Measurements from ENCODE around the gene MEF2C.
A peak's percentile ranks its signal among the peaks of the same experiment; 100 is the strongest.

Gene MEF2C

DNA sequence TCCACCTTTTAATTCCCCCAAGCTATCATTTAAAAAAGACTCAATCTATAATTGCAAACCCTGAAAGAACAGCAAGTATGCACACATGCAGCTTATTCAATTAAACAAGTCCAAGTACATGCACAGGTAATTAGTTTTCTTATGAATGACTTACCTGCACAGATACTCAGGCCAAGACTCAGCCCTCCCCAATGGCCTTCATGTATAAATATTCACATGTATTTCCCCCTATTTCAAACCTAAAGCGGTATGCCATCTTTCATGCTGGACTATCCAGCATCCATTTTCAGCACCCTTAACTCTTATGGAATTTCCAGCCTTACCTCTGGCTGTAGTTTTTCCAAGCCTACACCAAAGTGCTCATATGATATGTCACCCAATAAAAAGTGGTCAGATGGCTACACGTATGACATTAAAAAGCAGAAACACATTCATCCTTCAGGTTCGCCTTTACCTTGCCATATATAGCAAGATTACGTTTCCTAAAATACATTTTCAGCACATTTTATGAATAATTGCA lies 205.5 kb downstream of the MEF2C start:
- no peak for DNase-seq

DNA sequence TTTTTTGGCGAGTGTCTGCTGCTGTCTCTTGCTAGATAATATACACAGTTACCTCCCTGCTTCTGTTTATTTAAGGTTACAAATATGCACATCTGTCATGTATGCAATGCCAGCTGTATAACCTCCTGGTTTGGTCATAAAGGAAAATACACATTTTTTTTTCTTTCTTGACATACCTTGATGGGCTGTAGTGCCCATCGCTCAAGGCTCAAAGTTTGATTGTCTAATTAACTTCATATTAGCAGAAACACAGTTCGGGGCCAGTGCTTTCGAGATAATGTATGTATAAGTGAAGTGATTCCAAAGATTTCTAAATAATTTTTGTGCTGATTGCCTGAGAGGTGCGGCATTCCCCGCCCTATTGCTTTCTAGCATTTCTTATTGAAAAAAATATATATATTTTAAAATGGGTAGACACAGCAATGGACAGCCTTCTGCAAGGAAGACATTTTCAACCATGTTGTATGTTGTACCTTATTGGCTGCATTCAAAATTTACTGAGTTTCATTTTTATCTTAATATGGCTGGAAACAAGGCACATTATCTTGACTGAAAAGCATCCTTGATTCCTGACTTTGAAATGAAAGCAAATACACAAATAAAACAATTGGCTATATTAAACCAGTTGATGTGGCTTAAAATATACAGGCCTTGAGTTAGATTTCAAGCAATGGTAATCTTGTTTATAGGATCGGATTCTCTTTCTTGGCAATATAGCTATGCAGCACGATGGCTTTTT lies 206.2 kb downstream of the MEF2C start:
- no peak for DNase-seq

DNA sequence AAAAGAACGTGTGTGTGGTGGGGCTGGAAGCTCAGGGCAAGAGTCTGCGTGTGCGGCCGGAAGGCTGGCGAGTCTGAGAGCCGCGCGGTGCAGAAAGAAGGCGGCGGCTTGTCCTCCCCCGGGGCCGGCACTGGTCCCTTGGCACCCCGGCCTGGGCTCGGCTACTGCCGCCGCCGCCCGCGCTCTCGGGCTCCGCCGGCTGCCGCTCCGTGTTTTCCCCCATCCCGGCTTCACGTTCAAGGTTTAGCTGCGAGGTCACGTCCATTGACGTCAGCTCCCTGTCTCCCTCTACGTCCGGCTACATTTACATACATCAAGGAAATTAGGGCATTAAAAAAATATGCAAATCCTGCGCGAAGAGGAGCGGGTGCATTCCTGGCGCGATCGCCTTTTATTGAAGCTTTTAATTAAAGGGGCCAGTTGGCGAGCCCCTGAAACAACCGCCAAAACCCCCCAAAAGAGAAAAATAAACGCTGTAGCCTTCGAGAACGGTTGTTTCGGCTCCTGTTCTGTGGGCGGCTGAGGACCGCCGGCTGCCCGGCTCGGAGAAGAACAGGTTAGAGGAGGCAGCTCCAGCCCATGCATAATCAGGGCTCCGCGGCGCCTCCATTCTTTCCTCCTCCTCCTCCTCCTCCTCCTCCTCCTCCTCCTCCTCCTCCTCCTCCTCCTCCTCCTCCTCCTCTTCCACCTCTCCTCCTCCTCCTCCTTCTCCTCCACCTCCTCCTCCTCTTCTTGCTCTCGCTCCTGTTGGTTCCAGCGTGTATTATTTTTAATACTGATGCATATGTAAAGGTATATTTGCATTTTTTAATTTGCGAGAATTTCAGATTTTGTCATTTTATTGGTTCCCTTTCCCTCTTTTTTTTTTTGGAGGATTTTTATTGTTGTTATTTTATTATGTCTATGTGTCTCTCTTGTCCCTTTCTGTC lies 207.0 kb downstream of the MEF2C start:
- peak in 30 of 56 donors; percentile 31 to 88 (median 74) for DNase-seq

DNA sequence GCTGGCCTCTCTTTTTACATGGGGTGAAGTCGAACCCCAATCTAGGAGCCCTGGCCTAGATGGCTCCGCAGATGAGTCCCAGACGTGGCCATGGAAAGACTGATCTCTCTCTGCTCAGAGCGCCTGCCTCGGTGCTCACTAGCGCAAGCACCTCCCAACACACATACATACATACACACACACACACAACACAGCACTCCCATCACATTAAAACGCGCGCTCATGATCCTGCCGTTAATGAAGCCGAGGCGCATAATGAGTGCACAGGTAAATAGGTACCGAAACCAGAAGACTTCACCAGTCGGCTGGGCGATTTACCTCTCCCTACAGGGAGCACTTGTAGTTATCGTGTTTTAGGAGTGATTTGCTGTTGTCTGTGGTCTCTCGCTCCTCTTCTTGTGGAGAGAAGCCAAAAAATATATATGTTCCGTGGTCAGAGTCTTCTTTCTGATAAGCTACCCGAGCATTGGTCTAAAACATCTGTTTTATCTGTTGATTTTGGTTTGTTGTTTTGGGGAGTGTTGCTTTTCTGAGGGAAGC lies 207.7 kb downstream of the MEF2C start:
- DNase-seq = peak in 12 of 56 donors; percentile 58 to 82 (median 76)

DNA sequence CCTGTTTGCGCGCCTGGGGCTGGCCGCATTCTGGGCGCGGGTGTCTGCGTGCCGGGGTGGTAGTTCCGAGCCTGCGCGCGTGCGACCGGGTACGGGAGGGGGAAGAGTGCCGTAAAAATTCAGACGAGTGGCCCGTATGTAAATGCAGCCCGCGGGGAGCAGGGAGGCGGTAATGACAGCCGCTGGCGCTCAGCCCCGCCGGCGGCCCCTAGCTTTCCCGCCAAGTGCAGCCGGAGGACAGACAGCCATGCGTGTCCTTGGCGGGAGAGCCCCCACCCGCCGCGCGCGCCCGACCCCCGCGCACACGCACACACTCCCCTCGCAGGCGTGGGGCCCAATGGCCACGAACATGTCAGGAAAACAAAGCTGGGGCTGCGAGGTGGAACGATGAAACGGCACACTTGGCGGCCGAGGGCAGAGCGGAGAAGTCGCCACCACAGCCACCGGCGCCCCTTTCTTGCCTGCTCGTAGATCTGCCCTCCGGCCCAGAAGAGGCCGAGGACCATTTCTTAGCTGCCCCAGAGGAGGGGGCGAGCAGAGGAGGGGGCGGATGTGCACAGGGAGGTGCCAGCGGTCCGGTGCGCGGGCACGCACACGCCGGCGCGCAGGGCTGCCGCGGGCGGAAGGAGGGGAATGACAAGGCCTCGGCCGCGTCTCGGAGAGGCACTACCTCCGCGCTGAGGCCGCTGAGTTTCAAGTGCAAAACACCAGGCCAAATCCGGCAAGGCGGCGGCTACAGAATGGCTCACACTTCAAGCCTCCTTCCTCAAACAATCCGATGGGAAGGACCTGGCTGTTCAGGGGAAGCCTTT lies 208.4 kb downstream of the MEF2C start:
- peak in 37 of 56 donors; percentile 35 to 91 (median 85) for DNase-seq

DNA sequence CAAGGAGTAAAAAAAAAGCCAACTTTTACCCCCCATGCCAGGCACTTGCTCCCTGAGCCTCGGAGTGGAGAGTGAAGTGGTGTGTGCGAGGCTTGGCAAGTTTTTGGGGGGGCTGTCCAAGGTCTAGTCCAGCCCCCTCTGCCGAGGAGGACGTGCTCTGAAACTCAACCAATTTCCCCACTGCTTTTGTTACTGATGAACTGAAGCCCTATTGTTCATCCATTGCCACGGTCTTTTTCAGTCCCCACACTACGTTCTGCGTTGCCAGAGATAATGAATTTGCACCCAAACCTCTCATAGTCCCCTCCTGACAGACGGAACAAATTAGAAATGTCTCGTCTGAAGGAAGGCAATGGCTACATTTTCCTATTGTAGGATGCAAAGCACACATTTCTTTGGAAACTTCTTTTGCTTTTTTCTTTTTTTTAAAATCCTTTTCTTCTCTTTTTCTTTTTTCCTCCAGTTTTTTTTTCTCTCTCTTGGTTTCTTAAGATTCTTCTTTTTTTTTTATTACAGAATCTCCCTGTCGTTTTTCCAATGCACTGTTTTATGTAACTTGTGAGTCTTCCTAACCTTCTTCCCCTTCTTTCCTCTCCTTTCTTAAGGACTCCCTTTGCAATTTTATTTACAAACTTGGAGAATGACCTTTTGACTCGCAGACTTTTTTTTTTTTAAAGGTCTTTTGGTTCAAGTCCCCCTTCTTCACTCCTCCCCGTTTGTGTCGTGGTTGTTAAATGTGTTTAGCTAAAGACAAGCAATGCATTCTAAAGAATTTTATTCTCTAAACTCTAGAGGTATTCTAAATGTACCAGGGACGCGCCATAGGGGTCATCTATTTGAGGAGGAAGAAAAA lies 209.5 kb downstream of the MEF2C start:
- DNase-seq = peak in 34 of 56 donors; percentile 19 to 93 (median 80)

DNA sequence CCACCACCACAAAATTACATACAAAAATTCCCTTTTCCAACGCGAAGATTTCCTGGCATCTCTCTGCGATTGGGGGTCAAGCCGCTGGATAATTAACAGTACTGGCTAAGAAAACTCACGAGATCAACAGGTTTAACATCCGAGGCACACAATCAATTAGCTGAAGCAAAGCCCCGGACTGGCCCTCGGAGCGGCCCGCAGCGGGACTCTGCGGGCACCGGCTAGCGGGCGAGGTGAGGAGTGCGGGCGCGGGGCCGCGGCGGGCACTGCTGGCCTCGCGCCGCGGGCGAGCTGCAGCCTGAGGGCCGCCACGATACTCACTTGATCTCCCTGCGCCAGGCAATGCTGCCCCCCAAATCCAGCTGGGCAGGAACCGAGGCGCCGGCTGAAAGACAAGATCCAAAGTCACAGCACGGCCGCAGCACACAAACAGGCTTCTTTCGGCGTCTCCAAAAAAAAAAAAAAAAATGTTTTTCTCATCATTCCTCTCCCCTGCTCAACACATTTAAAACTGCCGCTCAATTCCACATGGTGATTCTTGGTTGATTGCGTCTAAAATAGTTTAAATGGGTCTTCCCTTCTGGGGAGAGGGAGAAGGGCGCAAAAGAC lies 210.2 kb downstream of the MEF2C start:
- peak in 7 of 56 donors; percentile 31 to 72 (median 64) for DNase-seq

DNA sequence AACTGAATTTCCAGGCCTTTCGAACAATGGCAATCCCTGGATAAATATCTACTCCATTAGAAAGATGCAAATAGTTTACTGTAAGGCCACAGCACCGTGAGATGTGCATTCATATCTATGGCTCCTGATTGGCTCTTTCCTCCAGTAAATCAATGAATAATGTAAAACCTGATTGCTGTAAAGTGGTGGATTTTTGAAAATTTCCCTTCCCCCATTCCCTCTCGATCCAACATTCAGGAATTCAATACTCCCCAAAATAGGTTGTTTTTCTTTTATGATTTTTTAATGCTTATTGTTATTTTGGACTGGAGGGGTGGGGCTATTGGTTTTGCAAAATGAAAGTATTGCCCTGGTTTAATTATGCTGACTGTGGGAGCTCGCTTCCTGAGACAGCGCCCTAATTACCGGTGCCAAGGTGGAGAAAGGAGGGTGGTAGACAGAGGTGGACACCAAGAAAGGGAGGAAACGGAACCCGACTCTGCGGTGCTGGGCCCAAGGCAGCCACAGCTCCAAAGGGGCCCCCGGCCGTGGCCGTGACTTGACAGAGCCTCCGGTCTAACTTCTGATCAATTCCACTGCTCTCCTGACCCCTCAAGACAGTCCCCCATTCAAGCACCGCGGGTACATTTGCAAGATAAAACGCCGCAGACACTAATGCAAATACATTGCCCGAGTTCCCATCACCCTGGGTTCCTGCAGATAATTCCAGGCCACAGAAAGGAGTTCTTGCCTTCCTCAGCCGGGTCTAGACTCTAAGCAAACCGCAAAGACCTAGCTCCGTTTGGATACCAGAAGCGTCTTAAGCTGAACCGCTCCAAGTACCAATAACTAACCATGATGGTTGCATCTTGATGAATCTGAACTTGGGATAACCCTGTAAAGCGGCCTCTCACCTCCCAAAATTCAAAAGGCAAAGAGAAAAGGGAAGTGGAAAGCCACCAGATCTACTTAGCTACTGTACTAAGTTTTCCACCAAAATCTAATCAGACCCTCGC lies 211.2 kb downstream of the MEF2C start:
- DNase-seq = peak in 11 of 56 donors; percentile 20 to 83 (median 43)

DNA sequence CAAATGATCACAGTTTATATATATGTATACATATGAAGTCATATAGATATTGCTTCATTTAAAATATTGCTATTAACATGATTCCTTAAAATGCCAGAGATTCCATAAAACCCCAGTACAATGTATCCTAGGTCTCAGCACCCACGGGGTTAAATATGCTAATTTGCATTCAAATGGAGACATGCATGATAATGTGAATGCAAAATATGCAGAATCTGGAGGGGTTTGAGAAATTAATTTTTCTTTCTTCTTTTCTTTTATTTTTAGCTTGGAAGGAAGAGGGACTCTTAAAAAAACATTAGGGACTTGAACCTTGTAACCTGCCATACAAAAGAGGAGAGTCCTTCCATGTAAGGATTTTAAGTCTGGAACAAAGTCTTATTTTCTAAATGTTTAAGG lies 211.9 kb downstream of the MEF2C start:
- DNase-seq = no peak

DNA sequence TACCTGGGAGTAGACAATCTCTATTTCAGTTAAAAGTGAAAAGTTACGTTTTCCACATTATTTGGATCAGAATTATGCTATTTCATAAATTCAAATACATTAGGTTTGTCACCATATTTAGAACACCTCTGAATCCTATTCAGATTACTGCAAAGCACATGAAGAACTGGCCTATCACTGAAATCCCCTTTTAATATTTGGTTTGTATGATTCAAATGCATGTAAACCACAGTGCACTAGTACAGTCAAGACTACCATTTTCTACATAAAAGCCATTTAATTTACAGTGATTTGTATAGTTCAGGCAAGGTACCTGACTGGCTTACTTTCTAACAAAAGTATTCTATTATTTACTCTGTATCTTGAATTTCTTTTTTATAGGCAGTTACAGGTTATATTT lies 212.5 kb downstream of the MEF2C start:
- no peak for DNase-seq

DNA sequence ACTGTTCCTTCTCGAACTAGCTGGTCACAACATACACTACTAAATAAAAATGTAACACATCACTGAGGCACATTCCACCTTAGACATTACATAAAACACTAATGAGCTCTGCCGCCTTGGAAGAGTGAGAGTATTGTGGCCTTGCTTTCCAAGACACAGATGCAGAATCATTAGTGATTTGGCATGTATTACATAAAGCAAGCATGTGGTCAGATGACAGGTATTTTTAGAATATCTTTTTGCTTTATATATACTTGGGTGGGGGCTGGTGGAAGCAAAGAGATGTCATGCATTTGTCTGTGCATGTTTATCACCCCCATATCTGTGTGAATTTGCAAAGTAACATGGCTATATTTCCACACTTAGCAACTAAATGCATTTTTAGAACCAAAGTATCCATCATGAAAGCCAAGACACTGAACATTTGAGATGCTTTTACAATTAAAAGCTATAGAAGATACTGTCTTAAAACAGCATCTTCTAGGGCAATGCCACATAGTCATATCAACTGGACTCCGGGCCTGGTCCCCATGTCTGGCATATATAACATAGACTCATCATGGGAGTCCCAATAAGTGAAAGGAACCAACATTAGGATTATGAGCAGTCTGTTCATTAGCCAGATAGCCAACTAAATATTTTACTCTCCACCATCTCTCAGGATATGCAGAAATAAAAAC lies 213.5 kb downstream of the MEF2C start:
- DNase-seq = no peak

DNA sequence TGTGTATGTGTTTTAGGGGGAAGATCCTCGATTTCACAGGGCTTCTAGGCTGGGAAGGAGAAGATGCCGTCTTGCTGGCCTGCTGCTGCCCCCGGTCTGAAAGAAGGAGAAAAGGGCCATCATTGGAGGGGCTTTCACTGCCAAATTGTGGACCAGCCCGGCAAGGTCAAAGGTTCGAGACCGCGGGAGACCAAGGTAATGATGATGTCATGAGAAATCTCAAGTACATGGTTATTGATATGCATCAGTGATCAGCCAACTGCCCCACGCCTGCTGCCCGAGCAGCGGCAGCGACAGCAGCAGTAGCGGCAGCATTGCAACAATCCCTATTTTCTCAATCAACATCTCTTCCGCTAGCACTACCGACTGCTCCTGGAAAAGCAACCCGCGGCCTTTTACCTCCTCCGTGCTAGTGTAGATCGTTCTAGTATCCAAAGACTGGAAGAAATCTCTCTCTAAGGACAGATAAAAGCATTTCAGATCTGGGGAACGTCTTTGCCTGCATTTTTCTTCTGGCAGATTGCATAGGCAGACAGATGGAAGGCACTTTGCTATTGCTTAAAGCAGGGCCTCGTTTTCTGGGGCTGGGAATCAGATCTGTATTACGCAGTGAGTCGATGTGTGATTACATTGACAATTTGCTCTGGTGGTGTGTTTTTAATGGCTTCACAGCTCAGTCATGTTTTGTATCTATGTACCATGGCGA lies 215.3 kb downstream of the MEF2C start:
- peak in 13 of 56 donors; percentile 22 to 82 (median 52) for DNase-seq
